HG02943 (cell line): ENCODE results near the gene LPCAT2.

ENCODE experiments used
- ATAC-seq: cut with Tn5 transposase; IDR thresholded peaks from one replicate; pipeline ENCODE4 v1.9.1; 2021; ENCODE audit warnings: mild to moderate bottlenecking, low read depth, moderate library complexity; ENCODE audit not compliant: unreplicated experiment

The LPCAT2 gene, protein sequence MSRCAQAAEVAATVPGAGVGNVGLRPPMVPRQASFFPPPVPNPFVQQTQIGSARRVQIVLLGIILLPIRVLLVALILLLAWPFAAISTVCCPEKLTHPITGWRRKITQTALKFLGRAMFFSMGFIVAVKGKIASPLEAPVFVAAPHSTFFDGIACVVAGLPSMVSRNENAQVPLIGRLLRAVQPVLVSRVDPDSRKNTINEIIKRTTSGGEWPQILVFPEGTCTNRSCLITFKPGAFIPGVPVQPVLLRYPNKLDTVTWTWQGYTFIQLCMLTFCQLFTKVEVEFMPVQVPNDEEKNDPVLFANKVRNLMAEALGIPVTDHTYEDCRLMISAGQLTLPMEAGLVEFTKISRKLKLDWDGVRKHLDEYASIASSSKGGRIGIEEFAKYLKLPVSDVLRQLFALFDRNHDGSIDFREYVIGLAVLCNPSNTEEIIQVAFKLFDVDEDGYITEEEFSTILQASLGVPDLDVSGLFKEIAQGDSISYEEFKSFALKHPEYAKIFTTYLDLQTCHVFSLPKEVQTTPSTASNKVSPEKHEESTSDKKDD

DNA sequence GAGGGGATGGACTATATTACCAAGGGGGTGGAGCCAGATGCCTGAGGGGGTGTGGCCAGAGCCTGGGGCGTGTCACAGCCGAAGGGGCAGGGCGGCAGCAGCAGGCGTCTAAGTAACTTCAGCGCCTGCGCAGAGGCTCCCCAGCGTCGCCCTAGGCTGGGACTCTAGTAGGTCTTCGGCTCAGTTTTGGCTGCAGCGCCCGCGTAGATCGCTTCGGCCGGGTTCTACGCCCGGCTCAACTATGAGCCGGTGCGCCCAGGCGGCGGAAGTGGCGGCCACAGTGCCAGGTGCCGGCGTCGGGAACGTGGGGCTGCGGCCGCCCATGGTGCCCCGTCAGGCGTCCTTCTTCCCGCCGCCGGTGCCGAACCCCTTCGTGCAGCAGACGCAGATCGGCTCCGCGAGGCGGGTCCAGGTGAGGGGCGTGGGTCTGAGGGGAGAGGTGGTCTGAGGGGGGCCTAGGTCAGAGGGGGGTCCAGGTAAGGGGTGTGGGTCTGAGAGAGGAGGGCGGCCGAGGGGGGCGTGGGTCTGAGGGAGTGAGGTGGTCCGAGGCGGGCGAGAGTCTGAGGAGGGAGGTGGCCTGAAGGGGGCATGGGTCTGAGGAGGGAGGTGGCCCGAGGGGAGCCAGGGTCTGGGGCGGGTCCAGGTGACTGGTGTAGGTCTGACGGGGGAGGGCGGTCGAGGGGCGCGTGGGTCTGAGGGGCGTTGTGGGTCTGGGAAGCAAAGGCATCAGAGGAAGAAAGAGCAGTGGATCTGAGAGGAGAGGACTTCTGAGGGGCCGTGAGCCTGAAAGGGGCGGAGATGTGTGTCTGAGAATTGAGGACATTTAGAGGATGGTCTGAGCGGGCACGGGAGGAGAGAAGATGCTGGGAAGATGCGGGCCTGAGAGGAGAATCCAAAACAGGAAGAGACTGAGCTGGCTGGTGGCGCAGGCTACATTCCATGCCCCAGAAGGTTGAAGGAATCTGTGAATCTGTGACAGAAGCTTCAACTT lies at the start of gene LPCAT2:
Gene LPCAT2 (plus strand): TSS at position 132 of the 991 bp plus-strand sequence. CDS start 110 bp downstream, at position 242.
- no peak for ATAC-seq

GRCh38 chr16:55462241-55462640 lies 46.6 kb upstream of the LPCAT2 start:
- ATAC-seq = no peak

- no peak for ATAC-seq
These were observed 44.5 kb upstream of the LPCAT2 start for GRCh38 chr16:55464375-55464774.

DNA sequence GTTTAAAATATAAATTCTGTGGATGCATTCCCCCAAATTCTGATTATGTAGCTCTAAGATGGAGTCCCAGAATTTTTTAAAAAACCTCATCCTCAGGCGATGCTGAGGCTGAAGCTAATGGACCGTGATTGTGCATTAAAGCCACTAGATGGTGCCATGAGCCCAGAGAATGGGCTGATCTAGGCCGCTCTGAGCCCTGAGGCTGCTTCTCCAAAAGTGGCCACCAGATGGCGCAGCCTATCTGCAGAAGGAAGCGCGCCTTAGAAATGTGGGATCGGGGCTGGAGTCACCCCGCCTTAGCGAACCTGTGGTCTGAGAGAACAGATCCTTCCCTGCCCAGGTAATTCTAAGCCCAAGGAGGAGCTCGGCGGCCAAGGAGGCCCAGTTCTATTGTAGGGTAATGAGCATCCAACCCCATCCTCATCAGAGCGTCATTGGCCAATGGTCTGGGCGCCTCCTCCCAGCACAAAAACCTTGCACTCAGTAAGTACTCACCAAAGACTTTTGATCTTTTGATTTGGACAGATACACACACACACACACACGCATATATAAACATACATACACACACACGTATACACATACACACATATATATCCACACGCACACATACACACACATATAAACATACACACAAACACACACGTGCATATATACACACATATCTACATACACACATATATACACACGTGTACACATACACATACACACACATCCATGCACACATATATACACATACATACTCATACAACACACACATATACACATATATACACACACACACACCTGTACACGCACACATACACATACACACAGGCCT lies 43.6 kb upstream of the LPCAT2 start:
- ATAC-seq = peak; percentile 91

DNA sequence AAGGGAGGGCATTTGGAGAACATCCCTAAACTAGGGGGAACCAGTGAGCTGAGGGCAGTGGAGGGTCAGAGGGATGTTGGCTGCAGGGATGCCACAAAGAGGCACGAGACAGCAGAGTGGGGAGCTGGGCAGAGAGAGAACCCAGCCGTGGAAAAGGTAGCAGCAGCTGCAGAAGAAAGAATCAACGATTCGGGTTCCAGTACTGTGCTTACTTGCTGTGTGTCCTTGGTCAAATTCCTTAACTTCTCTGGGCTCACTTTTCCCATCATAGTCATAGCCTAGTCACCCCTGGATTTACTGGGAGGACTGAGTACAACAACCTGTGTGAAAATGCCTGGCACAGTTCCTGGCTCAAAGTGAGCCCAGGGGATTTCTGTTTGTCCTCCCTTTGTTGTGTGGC lies 42.7 kb upstream of the LPCAT2 start:
- ATAC-seq = no peak

GRCh38 chr16:55467898-55468297 lies 41.0 kb upstream of the LPCAT2 start:
- ATAC-seq = no peak

GRCh38 chr16:55468352-55468990 lies 40.4 kb upstream of the LPCAT2 start:
- ATAC-seq = no peak

DNA sequence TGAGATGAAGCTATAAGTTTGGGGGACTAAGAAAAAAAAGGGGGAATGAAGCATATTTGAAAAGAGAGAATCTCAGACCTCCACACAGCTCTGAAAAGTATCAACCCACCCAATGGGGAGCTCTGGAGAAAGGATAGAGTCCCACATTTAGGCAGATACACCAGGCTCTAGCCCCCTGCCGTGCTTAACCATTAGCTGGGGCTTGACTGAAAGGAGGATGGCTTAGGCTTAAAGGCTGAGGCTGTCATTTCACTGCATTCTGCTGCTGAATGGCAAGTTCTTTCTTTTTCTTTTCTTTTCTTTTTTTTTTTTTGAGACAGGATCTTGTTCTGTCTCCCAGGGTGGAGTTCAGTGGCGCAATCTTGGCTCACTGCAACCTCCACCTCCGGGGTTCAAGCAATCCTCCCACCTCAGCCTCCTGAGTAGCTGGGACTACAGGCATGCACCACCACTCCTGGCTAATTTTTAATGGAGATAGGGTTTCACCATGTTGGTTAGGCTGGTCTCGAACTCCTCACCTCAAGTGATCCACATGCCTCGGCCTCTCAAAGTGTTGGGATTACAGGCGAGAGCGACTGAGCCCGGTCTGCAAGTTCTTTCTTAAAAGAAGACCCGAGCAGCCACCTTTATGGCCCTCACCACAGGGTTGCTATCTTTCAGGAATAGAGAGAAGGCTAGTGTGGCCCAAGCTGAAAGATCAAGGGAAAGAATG lies 38.9 kb upstream of the LPCAT2 start:
- ATAC-seq = no peak

DNA sequence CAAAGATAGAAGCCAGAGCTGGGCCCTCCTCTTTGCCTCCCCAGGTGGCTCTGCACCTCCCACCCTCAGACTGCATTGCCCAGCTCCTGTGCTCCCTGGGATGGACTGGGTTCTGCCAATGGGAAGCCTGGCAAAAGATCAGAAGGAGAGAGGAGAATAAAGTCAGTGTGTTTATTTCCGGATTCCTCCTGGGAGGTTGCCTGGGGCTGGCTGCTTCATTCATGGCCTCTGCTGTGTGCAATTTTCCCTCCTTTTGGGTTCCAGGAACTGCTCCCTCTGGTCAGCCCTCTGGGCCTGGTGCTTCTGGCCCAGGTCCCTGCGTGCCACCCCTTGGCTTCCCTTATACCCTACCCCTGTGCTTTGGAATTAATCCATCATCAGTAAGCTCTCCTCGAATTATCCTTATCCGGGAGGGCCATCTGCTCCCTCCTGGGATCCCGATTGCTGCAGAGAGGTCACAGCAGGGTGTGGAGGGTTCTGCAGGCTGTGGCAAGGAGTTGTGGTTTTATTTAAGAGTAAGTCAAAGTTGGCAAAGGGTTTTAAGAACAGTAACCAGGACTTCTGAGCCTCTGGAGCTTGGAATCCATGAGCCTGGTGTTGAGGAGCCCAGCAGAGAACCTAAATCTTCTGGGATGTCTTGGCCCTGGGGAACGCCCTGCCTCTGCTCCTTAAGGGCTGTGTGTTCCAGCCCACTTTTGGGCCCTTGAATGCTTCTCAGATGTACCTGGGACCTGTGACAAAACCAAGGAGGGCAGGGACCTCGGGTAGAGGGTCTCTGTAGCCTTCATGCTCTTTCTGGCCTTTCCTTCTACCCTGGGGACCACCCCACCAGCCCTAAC lies 38.1 kb upstream of the LPCAT2 start:
- ATAC-seq = no peak

GRCh38 chr16:55471448-55472097 lies 37.3 kb upstream of the LPCAT2 start:
- no peak for ATAC-seq

- ATAC-seq = no peak
These were observed 35.3 kb upstream of the LPCAT2 start for GRCh38 chr16:55473587-55473986.

- no peak for ATAC-seq
These were observed 34.1 kb upstream of the LPCAT2 start for GRCh38 chr16:55474821-55475220.

- ATAC-seq = no peak
These were observed 33.0 kb upstream of the LPCAT2 start for GRCh38 chr16:55475919-55476318.

- ATAC-seq = no peak
These were observed 32.0 kb upstream of the LPCAT2 start for GRCh38 chr16:55476625-55477533.

- ATAC-seq = no peak
These were observed 31.1 kb upstream of the LPCAT2 start for GRCh38 chr16:55477736-55478135.

- ATAC-seq = no peak
These were observed 29.9 kb upstream of the LPCAT2 start, which contains the start of gene MMP2 for GRCh38 chr16:55478827-55479429. MMP2 (plus strand) TSS chr16:55479198; CDS start chr16:55479480, 282 bp downstream.
